Endothelial cell of umbilical vein (primary cell): ENCODE data around the gene KRT83. TPM values are rescaled to one million over a fixed set of nuclear protein-coding genes. Genes with fewer than 3 reads are reported as not detected.

Source experiments
- BruUV-seq: library from RNA; stranded (reverse); fragments of 400-500 nt; replicated peaks from 2 replicates; lab custom pipeline; 2021; lab: Mats Ljungman, UMichigan
- CTCF ChIA-PET: fragments of 300-600, 350-600 bp; sonication (Branson Sonifier 250); formaldehyde crosslinking; loops from one replicate; lab custom pipeline; 2021; ENCODE audit warnings: antibody characterized with exemption, inconsistent platforms; lab: Charles Lee
- POLR2A ChIA-PET: fragments of 300-600, 350-600 bp; sonication (Branson Sonifier 250); formaldehyde crosslinking; loops from one replicate; lab custom pipeline; 2021; ENCODE audit warnings: antibody characterized with exemption, inconsistent platforms; lab: Charles Lee
- DNase-seq: peaks from one replicate; pipeline ENCODE4 v3.0.0-alpha.2; 2011; ENCODE audit warnings: low read depth, low spot score
- FAIRE-seq: peaks from 2 replicates; lab custom pipeline; 2011; peaks lifted over from hg19 to GRCh38; lab: Jason Lieb, UNC
- H2AFZ ChIP-seq: 2 replicates; pipeline ENCODE4 v1.6.0; 2012; ENCODE audit warnings: low read depth, low read length, control low read depth, inconsistent platforms
- H3K27ac ChIP-seq: 2 replicates; pipeline ENCODE4 v1.5.1; 2011; ENCODE audit warnings: low read depth, mild to moderate bottlenecking, control low read depth, low read length, moderate library complexity; ENCODE audit not compliant: insufficient read depth
- H3K27me3 ChIP-seq, 2 experiments: 2 replicates each; pipeline versions ENCODE4 v1.6.0 to v1.6.1; 2011; ENCODE audit warnings: low read length in 2 of 2, mixed read lengths in 1 of 2; ENCODE audit not compliant: control insufficient read depth in 2 of 2, insufficient read depth in 2 of 2
- H3K36me3 ChIP-seq, 2 experiments: 2 replicates in 1 of 2; 3 replicates in 1 of 2; pipeline ENCODE4 v1.5.1; 2011; ENCODE audit warnings: low read length in 2 of 2, mild to moderate bottlenecking in 1 of 2, moderate library complexity in 1 of 2; ENCODE audit not compliant: control insufficient read depth in 2 of 2, insufficient read depth in 2 of 2; ENCODE audit errors: extremely low read depth in 1 of 2
- H3K4me1 ChIP-seq: 3 replicates; pipeline ENCODE4 v1.5.1; 2011; ENCODE audit warnings: mild to moderate bottlenecking, low read length; ENCODE audit not compliant: control insufficient read depth, insufficient read depth; ENCODE audit errors: extremely low read depth
- H3K4me2 ChIP-seq: 2 replicates; pipeline ENCODE4 v1.6.1; 2011; ENCODE audit warnings: low read length, control low read depth, mixed read lengths; ENCODE audit not compliant: insufficient read depth
- H3K4me3 ChIP-seq, 3 experiments: fragments of 200-600 bp in 1 of 3; sonication (generic), shearing (Covaris generic) in 1 of 3; replicated peaks in 1 of 3; 2 replicates each; pipeline ENCODE4 v1.5.1; 2011 to 2016; ENCODE audit warnings: control low read depth in 3 of 3, low read length in 3 of 3, mild to moderate bottlenecking in 2 of 3, inconsistent platforms in 1 of 3, low read depth in 1 of 3, moderate library complexity in 1 of 3; ENCODE audit not compliant: insufficient read depth in 1 of 3
- H3K79me2 ChIP-seq: 2 replicates; pipeline ENCODE4 v1.6.0; 2012; ENCODE audit warnings: low read length, inconsistent platforms; ENCODE audit not compliant: control insufficient read depth, insufficient read depth
- H3K9ac ChIP-seq: replicated peaks from 2 replicates; pipeline ENCODE3; 2011; ENCODE audit warnings: low read length, control low read depth; ENCODE audit not compliant: insufficient read depth; ENCODE audit errors: extremely low read depth
- H3K9me1 ChIP-seq: replicated peaks from 3 replicates; pipeline ENCODE4 v1.6.0; 2011; ENCODE audit warnings: mild to moderate bottlenecking, low read length; ENCODE audit not compliant: control insufficient read depth, insufficient read depth; ENCODE audit errors: extremely low read depth
- H3K9me3 ChIP-seq: replicated peaks from 2 replicates; pipeline ENCODE4 v1.5.1; 2012; ENCODE audit warnings: low read length, inconsistent platforms; ENCODE audit not compliant: control insufficient read depth, insufficient read depth
- H4K20me1 ChIP-seq: replicated peaks from 2 replicates; pipeline ENCODE3; 2011; ENCODE audit warnings: mild to moderate bottlenecking, low read length; ENCODE audit not compliant: control insufficient read depth, insufficient read depth; ENCODE audit errors: extremely low read depth
- EZH2 ChIP-seq: IDR thresholded peaks from 2 replicates; pipeline ENCODE4 v1.6.1; 2012; ENCODE audit warnings: borderline replicate concordance, low read depth, mild to moderate bottlenecking, moderate library complexity, low read length, inconsistent platforms; ENCODE audit not compliant: severe bottlenecking
- FOS ChIP-seq: IDR thresholded peaks from 2 replicates; pipeline ENCODE4 v1.6.1; 2011; ENCODE audit warnings: mild to moderate bottlenecking, low read length, moderate library complexity, borderline replicate concordance; ENCODE audit not compliant: insufficient read depth
- GATA2 ChIP-seq: IDR thresholded peaks from 2 replicates; pipeline ENCODE4 v1.7.0; 2011; ENCODE audit warnings: low read depth, mild to moderate bottlenecking, moderate library complexity, mixed read lengths, low read length; ENCODE audit not compliant: insufficient read length, insufficient read depth
- JUN ChIP-seq: IDR thresholded peaks from 2 replicates; pipeline ENCODE4 v1.6.1; 2011; ENCODE audit warnings: borderline replicate concordance, low read depth; ENCODE audit not compliant: insufficient read length, insufficient read depth
- MYC ChIP-seq: IDR thresholded peaks from one replicate; pipeline ENCODE4 v1.6.1; 2011; ENCODE audit warnings: mild to moderate bottlenecking, low read depth, low read length
- POLR2A ChIP-seq: IDR thresholded peaks from 2 replicates; pipeline ENCODE4 v1.6.1; 2012; ENCODE audit warnings: low read depth, mild to moderate bottlenecking, control low read depth, low read length
- POLR2AphosphoS5 ChIP-seq: IDR thresholded peaks from 2 replicates; pipeline ENCODE4 v1.6.1; 2012; ENCODE audit warnings: low read depth, mild to moderate bottlenecking, control low read depth, low read length, moderate library complexity; ENCODE audit not compliant: insufficient read depth
- dilution Hi-C: fragments of 300-500 bp; cut with MboI; formaldehyde crosslinking; loops from one replicate; pipeline ENCODE4 v1.15.0; 2019; ENCODE audit warnings: low sequenced_read_pairs; ENCODE audit not compliant: extremely low pct_ligation_motif_present
- intact Hi-C: fragments of 100-400 bp; cut with micrococcal nuclease; formaldehyde crosslinking; loops from one replicate; pipeline ENCODE4 v1.10.0; 2022
- polyA plus RNA-seq, 4 experiments: library from polyadenylated mRNA; depleted of rRNA in 3 of 4; stranded (reverse) in 3 of 4; unstranded in 1 of 4; fragments of >200 nt; gene quantifications; 2 replicates each; pipeline versions ENCODE4 v1.2.1 to v1.2.3, GENCODE V29; 2011 to 2012; ENCODE audit warnings: missing spikeins in 1 of 4
- total RNA-seq: library from RNA; stranded (reverse); gene quantifications from 2 replicates; pipeline ENCODE4 v1.2.3, GENCODE V29; 2021
- TF ChIP-seq, protein P1 (sequence below), 2 donors: IDR thresholded peaks; 1 replicate in 1 of 2; 2 replicates in 1 of 2; pipeline ENCODE4 v1.5.1; 2011; ENCODE audit warnings: low read length in 2 of 2, mild to moderate bottlenecking in 2 of 2, moderate library complexity in 2 of 2, control low read depth in 1 of 2, inconsistent platforms in 1 of 2, low read depth in 1 of 2; ENCODE audit not compliant: insufficient read depth in 1 of 2; ENCODE audit errors: extremely low read depth in 1 of 2
- TF ChIP-seq, protein P2 (sequence below): IDR thresholded peaks from 2 replicates; pipeline ENCODE4 v1.6.1; 2011; ENCODE audit not compliant: insufficient read depth, insufficient read length

KRT83 gene
- total and polyA plus RNA-seq, 2 donors (not counting 3 experiments of a cell fraction or from before 2014, with no cell fraction given) = not detected

DNA sequence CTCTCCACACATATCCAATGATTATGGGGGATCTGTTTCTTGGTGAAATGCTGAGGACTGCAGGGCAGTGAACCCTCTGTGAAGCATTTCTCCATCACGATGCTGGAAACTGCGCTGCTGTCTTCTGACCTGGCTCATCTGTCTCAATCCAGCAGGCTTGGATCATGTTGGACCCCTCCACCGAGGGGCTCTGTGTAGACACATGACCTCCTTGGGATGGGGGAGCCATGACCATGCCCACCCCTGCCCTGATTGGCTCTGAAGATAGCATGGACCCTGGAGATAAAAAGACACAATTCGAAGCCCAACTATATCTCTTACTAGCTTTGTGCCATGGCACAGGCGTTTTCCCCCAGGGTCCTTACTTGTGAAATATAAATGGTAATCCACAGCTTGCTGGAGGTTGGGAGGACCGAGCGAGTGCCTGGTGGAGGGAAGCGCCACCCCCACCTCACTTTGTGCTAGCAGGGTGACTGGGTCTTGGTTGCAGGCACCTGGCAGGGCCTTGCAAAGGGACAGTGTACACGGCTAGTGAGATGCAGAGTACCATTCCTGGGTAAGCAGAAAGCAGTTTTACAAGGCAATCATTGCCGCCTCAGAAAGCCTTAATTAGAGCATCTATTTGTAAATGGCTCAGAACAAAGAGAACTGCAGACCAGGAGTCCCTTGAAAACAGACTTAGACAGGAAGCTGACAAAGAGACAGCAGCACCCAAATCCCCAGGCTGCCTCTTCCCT is 2.4 kb upstream of the KRT83 start:
- no peaks in the 10 kb centered on the region for H3K36me3 ChIP-seq
- DNase-seq (no peak), FAIRE-seq (no peak)
- H3K4me2 ChIP-seq = no peak overlapping the region
- no peaks in the 10 kb centered on the region for H3K79me2 ChIP-seq
- no peaks in the 10 kb centered on the region for H3K4me1 ChIP-seq
- no peaks in the 10 kb centered on the region for H3K9me3 ChIP-seq
- H4K20me1 ChIP-seq = no peaks in the 10 kb centered on the region
- H3K27ac ChIP-seq = no peak overlapping the region
- CTCF ChIA-PET = interaction anchor here (1.7 to 6.1 kb wide), 2 partner anchors 12 to 166 kb away, joined by 4 to 87 read pairs; no protein-coding TSS in a partner anchor
- no peak overlapping the region for H3K4me3 ChIP-seq
- no peak overlapping the region for H2AFZ ChIP-seq
- BruUV-seq = no TSS peak
- H3K27me3 ChIP-seq = peaks cover 50 to 52% of the 10 kb centered on the region in 2 experiments
- intact Hi-C loops (no loop called here), dilution Hi-C loops (no loop called here)
- TF ChIP-seq JUN = no peak
- TF ChIP-seq, protein P1, sequence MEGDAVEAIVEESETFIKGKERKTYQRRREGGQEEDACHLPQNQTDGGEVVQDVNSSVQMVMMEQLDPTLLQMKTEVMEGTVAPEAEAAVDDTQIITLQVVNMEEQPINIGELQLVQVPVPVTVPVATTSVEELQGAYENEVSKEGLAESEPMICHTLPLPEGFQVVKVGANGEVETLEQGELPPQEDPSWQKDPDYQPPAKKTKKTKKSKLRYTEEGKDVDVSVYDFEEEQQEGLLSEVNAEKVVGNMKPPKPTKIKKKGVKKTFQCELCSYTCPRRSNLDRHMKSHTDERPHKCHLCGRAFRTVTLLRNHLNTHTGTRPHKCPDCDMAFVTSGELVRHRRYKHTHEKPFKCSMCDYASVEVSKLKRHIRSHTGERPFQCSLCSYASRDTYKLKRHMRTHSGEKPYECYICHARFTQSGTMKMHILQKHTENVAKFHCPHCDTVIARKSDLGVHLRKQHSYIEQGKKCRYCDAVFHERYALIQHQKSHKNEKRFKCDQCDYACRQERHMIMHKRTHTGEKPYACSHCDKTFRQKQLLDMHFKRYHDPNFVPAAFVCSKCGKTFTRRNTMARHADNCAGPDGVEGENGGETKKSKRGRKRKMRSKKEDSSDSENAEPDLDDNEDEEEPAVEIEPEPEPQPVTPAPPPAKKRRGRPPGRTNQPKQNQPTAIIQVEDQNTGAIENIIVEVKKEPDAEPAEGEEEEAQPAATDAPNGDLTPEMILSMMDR (IDR thresholded peaks at IDR 0.05; ENCODE audit: extremely low read depth in 1 of 2, insufficient read depth in 1 of 2, low read depth in 1 of 2, low read length in 2 of 2) = no peak
- no peak for TF ChIP-seq POLR2A
- no peak for TF ChIP-seq EZH2
- no peak for TF ChIP-seq MYC
- TF ChIP-seq, protein P2, sequence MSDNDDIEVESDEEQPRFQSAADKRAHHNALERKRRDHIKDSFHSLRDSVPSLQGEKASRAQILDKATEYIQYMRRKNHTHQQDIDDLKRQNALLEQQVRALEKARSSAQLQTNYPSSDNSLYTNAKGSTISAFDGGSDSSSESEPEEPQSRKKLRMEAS = no peak
- no peak for TF ChIP-seq FOS
- TF ChIP-seq POLR2AphosphoS5 = no peak
- TF ChIP-seq GATA2 = no peak
- no peak overlapping the region for H3K9ac ChIP-seq
- POLR2A ChIA-PET = no interaction called here
- no peaks in the 10 kb centered on the region for H3K9me1 ChIP-seq
